HL-60 (cell line): ENCODE measurements around the gene HYOU1.

Source experiments
- CTCF ChIP-seq: IDR thresholded peaks from one replicate; pipeline ENCODE4 v1.5.1; 2011; ENCODE audit warnings: low read length, control low read depth, inconsistent platforms; ENCODE audit not compliant: insufficient read depth
- GABPA ChIP-seq: IDR thresholded peaks from 2 replicates; pipeline ENCODE4 v1.6.1; 2012; ENCODE audit warnings: low read depth
- POLR2AphosphoS5 ChIP-seq: IDR thresholded peaks from 2 replicates; pipeline ENCODE4 v1.6.1; 2012; ENCODE audit warnings: low read depth
- REST ChIP-seq: IDR thresholded peaks from 2 replicates; pipeline ENCODE4 v1.6.1; 2012; ENCODE audit warnings: low read depth; ENCODE audit not compliant: insufficient replicate concordance
- SPI1 ChIP-seq: IDR thresholded peaks from 2 replicates; pipeline ENCODE4 v1.6.1; 2012; ENCODE audit warnings: low read depth, mild to moderate bottlenecking, borderline replicate concordance

- TF ChIP-seq CTCF (no peak), SPI1 (no peak), POLR2AphosphoS5 (no peak), REST (no peak), GABPA (no peak)
Measured at GRCh38 chr11:119021631-119022030, 35.4 kb downstream of the HYOU1 start.
